Uterus (tissue), 4 donors: ENCODE data around the gene ITIH5. TPM values are rescaled to one million over a fixed set of nuclear protein-coding genes. Genes with fewer than 3 reads are reported as not detected.

Experiments used
- DNase-seq, 2 donors: peaks; one replicate each; pipeline ENCODE4 v3.0.0-alpha.2; 2019 to 2020
- H3K27ac ChIP-seq, 2 donors: fragments of 200-600 bp; sonication (generic); 1 replicate in 1 of 2; 2 replicates in 1 of 2; pipeline ENCODE4 v1.5.1; 2016 to 2018
- H3K27me3 ChIP-seq, 2 donors: fragments of 200-600 bp; sonication (generic); one replicate each; pipeline ENCODE4 v1.5.1; 2018 to 2019; ENCODE audit warnings: control low read depth in 1 of 2
- H3K36me3 ChIP-seq, 2 donors: fragments of 200-600 bp; sonication (generic); one replicate each; pipeline ENCODE4 v1.5.1; 2019; ENCODE audit warnings: control low read depth in 1 of 2
- H3K4me1 ChIP-seq, 2 donors: fragments of 200-600 bp; sonication (generic); one replicate each; pipeline ENCODE4 v1.5.1; 2018 to 2019; ENCODE audit warnings: control low read depth in 1 of 2
- H3K4me3 ChIP-seq, 2 donors: fragments of 200-600 bp; sonication (generic); 1 replicate in 1 of 2; 2 replicates in 1 of 2; pipeline ENCODE4 v1.5.1; 2018 to 2019; ENCODE audit warnings: mild to moderate bottlenecking in 1 of 2
- H3K9me3 ChIP-seq, 2 donors: fragments of 200-600 bp; sonication (generic); one replicate each; pipeline ENCODE4 v1.5.1; 2019; ENCODE audit warnings: control low read depth in 1 of 2
- CTCF ChIP-seq, 4 experiments: fragments of 200-600 bp in 2 of 4; fragments of 450-650 bp in 2 of 4; sonication (generic) in 2 of 4; IDR thresholded peaks; one replicate each; pipeline ENCODE4 v1.5.1; 2016 to 2019; ENCODE audit warnings: antibody characterized with exemption in 4 of 4, mild to moderate bottlenecking in 2 of 4, moderate library complexity in 1 of 4
- POLR2A ChIP-seq, 2 donors: fragments of 450-650 bp; IDR thresholded peaks; one replicate each; pipeline ENCODE4 v1.6.1; 2016; ENCODE audit warnings: antibody characterized with exemption in 2 of 2, mild to moderate bottlenecking in 1 of 2, moderate library complexity in 1 of 2
- intact Hi-C: fragments of 100-400 bp; cut with DNase I; formaldehyde crosslinking; loops from one replicate; pipeline ENCODE4 v1.15.1; 2023; ENCODE audit warnings: low total_unique reads
- total RNA-seq, 4 donors: library from RNA; depleted of rRNA in 3 of 4; stranded (reverse); fragments of >200 nt in 3 of 4; gene quantifications; one replicate each; pipeline versions ENCODE4 v1.1.0 to v1.2.4, GENCODE V29; 2014 to 2023
- donor health status: DM: yes; HTN: yes; CAD: no.

Gene ITIH5
- total RNA-seq, 4 donors from 2014 or later = 8.4 to 32.9 (median 16.9) TPM

GRCh38 chr10:7558036-7558435 lies 108.7 kb downstream of the ITIH5 start:
- no peaks in the 10 kb centered on the region for H3K27me3 ChIP-seq
- no peak overlapping the region for H3K4me3 ChIP-seq
- no peaks in the 10 kb centered on the region for H3K9me3 ChIP-seq
- no peaks in the 10 kb centered on the region for H3K36me3 ChIP-seq
- no peak overlapping the region for H3K27ac ChIP-seq
- DNase-seq = no peak
- peaks cover 0 to 8% of the 10 kb centered on the region in 2 donors for H3K4me1 ChIP-seq
- intact Hi-C loops = no loop called here
- TF ChIP-seq POLR2A (IDR thresholded peaks at IDR 0.05) = no peak
- no peak for TF ChIP-seq CTCF (IDR thresholded peaks at IDR 0.05)

- H3K9me3 ChIP-seq = no peaks in the 10 kb centered on the region
- DNase-seq = no peak
- H3K27me3 ChIP-seq = no peaks in the 10 kb centered on the region
- intact Hi-C loops = no loop called here
- no peak for TF ChIP-seq CTCF (IDR thresholded peaks at IDR 0.05)
- no peak for TF ChIP-seq POLR2A (IDR thresholded peaks at IDR 0.05)
- no peaks in the 10 kb centered on the region for H3K36me3 ChIP-seq
- H3K27ac ChIP-seq = no peak overlapping the region
- no peaks in the 10 kb centered on the region for H3K4me1 ChIP-seq
- no peak overlapping the region for H3K4me3 ChIP-seq
Observed at GRCh38 chr10:7553531-7553930, 113.2 kb downstream of the ITIH5 start.

GRCh38 chr10:7551950-7552716 lies 114.6 kb downstream of the ITIH5 start:
- H3K4me1 ChIP-seq = no peaks in the 10 kb centered on the region
- no peak overlapping the region for H3K27ac ChIP-seq
- no peaks in the 10 kb centered on the region for H3K36me3 ChIP-seq
- intact Hi-C loops = no loop called here
- no peaks in the 10 kb centered on the region for H3K27me3 ChIP-seq
- no peak for DNase-seq
- TF ChIP-seq POLR2A (IDR thresholded peaks at IDR 0.05) = no peak
- no peak for TF ChIP-seq CTCF (IDR thresholded peaks at IDR 0.05)
- H3K9me3 ChIP-seq = no peaks in the 10 kb centered on the region
- H3K4me3 ChIP-seq = no peak overlapping the region

- Histone ChIP-seq H3K4me1 (no peaks in the 10 kb centered on the region), H3K36me3 (no peaks in the 10 kb centered on the region), H3K9me3 (no peaks in the 10 kb centered on the region), H3K27ac (no peak overlapping the region), H3K4me3 (no peak overlapping the region), H3K27me3 (no peaks in the 10 kb centered on the region)
- TF ChIP-seq CTCF (IDR thresholded peaks at IDR 0.05) (no peak), POLR2A (IDR thresholded peaks at IDR 0.05) (no peak)
- DNase-seq = no peak
- intact Hi-C loops = no loop called here
Observed at GRCh38 chr10:7551289-7551688, 115.5 kb downstream of the ITIH5 start.

- H3K27me3 ChIP-seq = no peaks in the 10 kb centered on the region
- H3K9me3 ChIP-seq = no peaks in the 10 kb centered on the region
- no peak for DNase-seq
- H3K36me3 ChIP-seq = no peaks in the 10 kb centered on the region
- H3K27ac ChIP-seq = no peak overlapping the region
- no peaks in the 10 kb centered on the region for H3K4me1 ChIP-seq
- no peak overlapping the region for H3K4me3 ChIP-seq
- TF ChIP-seq CTCF (IDR thresholded peaks at IDR 0.05) (no peak), POLR2A (IDR thresholded peaks at IDR 0.05) (no peak)
- intact Hi-C loops = no loop called here
Observed at GRCh38 chr10:7550013-7550412, 116.8 kb downstream of the ITIH5 start.
